GM19099 (cell line): ENCODE results near the gene DGLUCY.

ENCODE experiments used
- POLR2A ChIP-seq: IDR thresholded peaks from 3 replicates; pipeline ENCODE4 v1.6.1; 2011; ENCODE audit warnings: low read depth; ENCODE audit not compliant: insufficient read length; ENCODE audit errors: extremely low read depth

Gene DGLUCY

GRCh38 chr14:91100102-91100501, 13.8 kb upstream of the DGLUCY start:
- no peak for TF ChIP-seq POLR2A

DNA sequence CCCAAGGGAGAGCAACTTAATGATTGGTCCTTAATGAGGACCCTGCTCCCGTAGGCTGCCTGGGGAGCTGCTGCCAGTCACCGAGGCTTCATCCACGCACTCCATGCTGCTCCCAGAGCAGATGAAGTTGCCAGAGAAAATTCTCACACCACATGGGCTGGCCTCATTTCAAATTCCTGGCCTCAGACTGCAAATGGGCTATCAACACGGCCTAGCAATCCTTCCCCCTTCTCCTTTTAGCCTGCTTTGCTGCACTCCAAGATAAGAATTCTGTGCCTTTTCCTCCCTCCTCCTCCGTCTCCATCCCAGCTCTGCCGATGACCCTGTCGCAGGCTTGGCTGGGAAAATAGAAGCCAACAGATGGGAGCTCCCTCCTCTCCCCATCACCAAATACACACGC, 10.8 kb upstream of the DGLUCY start:
- no peak for TF ChIP-seq POLR2A

DNA sequence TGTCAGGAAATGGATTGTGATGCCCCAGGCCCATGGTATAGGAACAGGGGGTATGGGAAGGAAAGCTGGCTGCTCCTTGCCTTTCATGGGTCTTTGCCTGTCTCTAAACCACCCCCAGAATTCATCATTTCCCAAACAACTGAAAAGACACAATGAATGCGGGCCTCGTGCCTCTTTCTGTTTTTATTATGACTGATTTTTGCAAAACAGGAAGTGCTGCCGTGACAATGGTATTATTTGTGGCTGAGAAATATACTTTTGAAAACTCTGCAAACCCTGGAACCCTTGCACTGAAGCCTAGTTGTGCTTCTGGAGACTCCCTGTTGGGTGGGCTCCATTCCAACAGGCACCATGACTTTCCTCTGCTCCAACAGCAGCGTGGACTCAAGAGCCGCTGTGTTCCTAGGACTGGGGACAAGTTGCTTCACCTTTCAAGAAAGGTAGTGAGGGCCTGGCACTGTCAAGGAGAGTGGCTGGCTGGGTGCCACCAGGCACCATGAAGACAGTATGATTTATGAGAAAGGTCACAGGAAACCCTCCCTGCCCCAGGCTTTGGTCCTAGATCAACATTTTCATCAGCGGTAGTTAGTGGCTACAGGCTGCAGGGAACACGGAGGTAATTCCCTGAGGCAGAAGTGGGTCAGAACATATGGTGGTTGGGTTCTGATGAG, 4.8 kb upstream of the DGLUCY start:
- no peak for TF ChIP-seq POLR2A

DNA sequence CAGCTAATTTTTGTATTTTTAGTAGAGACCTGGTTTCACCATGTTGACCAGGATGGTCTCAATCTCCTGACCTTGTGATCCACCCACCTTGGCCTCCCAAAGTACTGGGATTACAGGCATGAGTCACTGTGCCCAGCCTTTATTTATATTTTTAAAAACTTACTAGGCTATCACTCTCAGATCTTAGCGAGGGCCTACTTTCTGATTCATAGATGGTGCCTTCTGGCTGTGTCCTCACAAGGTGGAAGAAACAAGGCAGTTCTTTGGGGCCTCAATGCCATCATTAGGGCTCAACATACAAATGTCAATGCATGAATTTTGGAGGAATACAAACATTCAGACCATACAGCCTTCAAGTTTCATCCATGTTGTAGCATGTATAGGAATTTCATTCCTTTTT, 2.4 kb upstream of the DGLUCY start:
- no peak for TF ChIP-seq POLR2A

GRCh38 chr14:91112194-91112593, 1.7 kb upstream of the DGLUCY start:
- TF ChIP-seq POLR2A = no peak

GRCh38 chr14:91114079-91115065, 499 bp downstream of the DGLUCY start:
- TF ChIP-seq POLR2A = peak; percentile 81

GRCh38 chr14:91115986-91116770, 2.3 kb downstream of the DGLUCY start:
- no peak for TF ChIP-seq POLR2A

- no peak for TF ChIP-seq POLR2A
Measured at GRCh38 chr14:91116913-91117588, 3.2 kb downstream of the DGLUCY start.

- no peak for TF ChIP-seq POLR2A
Measured at GRCh38 chr14:91117960-91118359, 4.1 kb downstream of the DGLUCY start.

- no peak for TF ChIP-seq POLR2A
Measured at GRCh38 chr14:91118511-91119068, 4.7 kb downstream of the DGLUCY start.

DNA sequence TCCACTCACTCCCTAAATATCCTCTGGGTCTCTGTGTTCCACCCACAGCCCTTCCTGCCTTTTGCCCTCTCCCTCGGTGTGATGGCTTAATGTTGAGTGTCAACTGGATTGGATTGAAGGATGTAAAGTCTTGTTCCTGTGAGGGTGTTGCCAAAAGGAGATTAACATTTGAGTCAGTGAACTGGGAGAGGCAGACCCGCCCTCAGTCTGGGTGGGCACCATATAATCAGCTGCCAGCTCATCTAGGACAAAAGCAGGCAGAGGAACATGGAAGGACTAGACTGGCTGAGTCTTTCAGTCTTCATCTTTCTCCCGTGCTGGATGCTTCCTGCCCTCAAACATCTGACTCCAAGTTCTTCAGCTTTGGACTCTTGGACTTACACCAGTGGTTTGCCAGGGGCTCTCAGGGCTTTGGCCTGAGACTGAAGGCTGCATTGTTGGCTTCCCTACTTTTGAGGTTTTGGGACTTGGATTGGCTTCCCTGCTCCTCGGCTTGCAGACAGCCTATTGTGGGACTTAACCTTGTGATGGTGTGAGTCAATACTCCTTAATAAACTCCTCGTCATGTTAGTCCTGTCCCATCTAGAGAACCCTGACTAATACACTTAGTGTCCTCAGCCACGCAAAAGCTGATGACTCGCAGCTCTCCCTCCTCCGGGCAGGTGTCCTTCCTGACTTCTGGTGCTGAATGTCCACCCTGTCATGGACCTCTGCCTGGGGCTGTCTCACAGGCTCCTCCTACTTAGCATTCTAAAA, 5.9 kb downstream of the DGLUCY start:
- no peak for TF ChIP-seq POLR2A

DNA sequence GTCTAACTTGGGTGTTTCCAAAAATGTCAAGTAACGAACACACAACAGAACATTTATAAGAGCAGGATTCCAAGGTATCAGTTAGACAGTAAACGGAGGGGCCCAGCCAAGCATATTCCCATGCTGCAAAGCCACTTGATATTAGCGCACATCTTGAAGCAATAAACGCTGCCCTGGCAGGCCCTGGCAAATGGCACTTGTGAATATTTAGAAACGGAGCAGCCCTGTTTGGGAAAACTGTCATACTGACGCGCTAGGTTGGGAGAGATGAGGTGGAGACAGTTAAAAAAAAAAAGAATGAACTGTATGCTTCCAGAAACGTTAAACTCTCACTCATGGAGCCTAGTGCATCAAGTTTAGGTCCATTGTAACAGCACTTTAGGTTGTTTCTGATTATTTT, 9.3 kb downstream of the DGLUCY start:
- no peak for TF ChIP-seq POLR2A

GRCh38 chr14:91125271-91125660, 11.4 kb downstream of the DGLUCY start:
- no peak for TF ChIP-seq POLR2A

GRCh38 chr14:91125801-91126200, 11.9 kb downstream of the DGLUCY start:
- TF ChIP-seq POLR2A = no peak
